ENCODE measurements around the gene ADO.

The ADO gene

DNA sequence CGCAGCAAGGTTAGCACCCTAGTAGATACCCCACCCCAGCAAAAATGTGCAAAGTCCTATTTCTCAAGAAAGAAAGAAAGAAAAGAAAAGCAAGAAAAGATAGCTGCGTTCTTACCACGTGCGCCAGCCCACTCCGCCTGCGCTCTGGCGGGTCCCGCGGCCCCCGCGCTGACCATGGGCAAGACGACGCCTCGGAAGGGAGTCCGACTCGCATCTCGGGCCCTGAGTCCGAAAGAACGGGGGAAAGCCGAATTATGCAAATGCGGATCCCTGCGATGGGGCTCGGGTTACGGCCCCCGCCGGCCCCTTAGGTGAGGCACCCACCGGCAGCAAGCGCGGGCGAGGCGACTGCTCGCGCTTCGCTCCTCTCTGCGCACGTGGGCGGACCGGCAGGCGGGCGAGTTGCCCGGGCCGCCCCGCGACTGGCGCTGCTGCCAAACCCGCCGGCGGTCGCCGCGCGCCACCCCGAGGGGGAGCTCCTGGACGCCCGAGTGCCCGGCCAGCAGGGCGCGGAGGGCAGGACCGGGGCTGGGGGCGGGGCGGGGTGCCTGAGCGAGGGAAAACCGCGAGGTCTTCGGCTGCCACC lies 14.0 kb downstream of the ADO start:
- Histone ChIP-seq H3K9ac (ENCODE audit: insufficient read length) (no peak overlapping the region), H3K36me3 (ENCODE audit: insufficient read depth, low read length) (no peaks in the 10 kb centered on the region), H3K27ac (no peak overlapping the region), H3K9me3 (ENCODE audit: low read depth, low read length) (no peaks in the 10 kb centered on the region), H3K4me3 (no peak overlapping the region)
- TF ChIP-seq EZH2 (IDR thresholded peaks at IDR 0.05) (no peak), POLR2AphosphoS5 (IDR thresholded peaks at IDR 0.05; ENCODE audit: borderline replicate concordance, low read depth, low read length) (no peak), FOXP2 (optimal IDR thresholded peaks at IDR 0.05; ENCODE audit: control extremely low read depth, extremely low read length, insufficient read depth) (no peak)
- no peak for DNase-seq (ENCODE audit: low read depth, low spot score)

DNA sequence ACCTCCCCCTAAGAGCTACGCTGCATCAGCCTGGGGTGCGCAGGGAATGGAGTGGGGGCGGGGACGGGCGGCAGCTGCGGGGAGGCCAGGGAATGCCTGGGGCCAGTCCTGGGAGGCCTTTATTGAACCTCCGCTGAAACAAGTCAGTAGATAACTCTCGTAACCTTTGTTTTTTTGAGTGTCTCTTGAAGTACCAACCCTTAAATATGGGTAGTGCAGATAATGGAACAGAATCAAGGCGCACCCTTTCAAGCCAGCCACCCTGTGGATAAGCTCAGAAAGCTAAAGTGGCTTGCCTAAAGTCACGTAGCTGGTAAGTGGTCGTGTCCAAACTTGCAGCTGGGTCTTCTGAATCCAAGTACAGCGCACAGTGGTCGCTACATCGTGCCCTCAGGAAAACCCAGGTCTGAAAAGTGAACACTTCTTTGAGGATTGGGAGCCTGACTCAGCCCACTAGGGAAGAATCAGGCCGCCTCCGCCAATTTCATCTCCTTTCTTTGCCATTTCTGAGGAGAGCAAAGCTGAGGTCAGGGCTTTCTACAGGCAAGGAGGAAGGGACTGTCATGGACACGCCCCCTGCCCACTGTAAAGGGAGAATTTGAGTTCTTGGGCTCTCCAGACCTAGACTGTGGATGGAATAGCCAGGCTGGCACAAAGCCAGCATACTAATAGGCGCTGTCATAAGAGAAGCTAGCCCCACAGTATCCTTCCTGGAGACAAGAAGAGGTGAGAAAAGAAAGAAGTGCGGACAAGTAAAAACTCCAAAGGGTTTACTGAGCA lies 14.8 kb downstream of the ADO start:
- Histone ChIP-seq H3K4me3 (no peak overlapping the region), H3K27ac (no peak overlapping the region), H3K9me3 (ENCODE audit: low read depth, low read length) (no peaks in the 10 kb centered on the region), H3K36me3 (ENCODE audit: insufficient read depth, low read length) (no peaks in the 10 kb centered on the region), H3K9ac (ENCODE audit: insufficient read length) (no peak overlapping the region)
- DNase-seq (ENCODE audit: low read depth, low spot score): no peak
- TF ChIP-seq POLR2AphosphoS5 (IDR thresholded peaks at IDR 0.05; ENCODE audit: borderline replicate concordance, low read depth, low read length) (no peak), EZH2 (IDR thresholded peaks at IDR 0.05) (no peak), FOXP2 (optimal IDR thresholded peaks at IDR 0.05; ENCODE audit: control extremely low read depth, extremely low read length, insufficient read depth) (no peak)

DNA sequence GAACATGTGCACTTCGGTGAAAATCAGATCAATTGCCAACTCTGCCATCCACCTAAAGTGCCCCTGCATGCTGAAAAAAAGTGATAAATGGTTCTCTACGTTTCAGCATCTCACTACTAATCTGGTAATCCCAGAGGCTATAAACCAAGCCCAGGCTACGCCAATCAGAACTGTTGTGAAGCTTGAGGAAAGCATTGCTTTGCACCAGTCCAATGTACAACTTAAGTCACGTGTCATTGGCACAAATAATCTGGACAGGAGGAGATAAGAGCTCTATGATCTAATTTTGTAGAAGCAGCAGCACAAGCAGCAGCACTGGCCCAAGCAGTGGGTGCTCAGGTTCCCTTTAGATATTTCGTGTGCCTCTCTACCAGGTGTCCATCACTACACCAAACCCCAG lies 16.1 kb downstream of the ADO start:
- H3K9ac ChIP-seq (ENCODE audit: insufficient read length): no peak overlapping the region
- no peak overlapping the region for H3K4me3 ChIP-seq
- H3K9me3 ChIP-seq (ENCODE audit: low read depth, low read length): no peaks in the 10 kb centered on the region
- no peak for DNase-seq (ENCODE audit: low read depth, low spot score)
- no peaks in the 10 kb centered on the region for H3K36me3 ChIP-seq (ENCODE audit: insufficient read depth, low read length)
- TF ChIP-seq POLR2AphosphoS5 (IDR thresholded peaks at IDR 0.05; ENCODE audit: borderline replicate concordance, low read depth, low read length) (no peak), EZH2 (IDR thresholded peaks at IDR 0.05) (no peak), FOXP2 (optimal IDR thresholded peaks at IDR 0.05; ENCODE audit: control extremely low read depth, extremely low read length, insufficient read depth) (no peak)
- no peak overlapping the region for H3K27ac ChIP-seq

DNA sequence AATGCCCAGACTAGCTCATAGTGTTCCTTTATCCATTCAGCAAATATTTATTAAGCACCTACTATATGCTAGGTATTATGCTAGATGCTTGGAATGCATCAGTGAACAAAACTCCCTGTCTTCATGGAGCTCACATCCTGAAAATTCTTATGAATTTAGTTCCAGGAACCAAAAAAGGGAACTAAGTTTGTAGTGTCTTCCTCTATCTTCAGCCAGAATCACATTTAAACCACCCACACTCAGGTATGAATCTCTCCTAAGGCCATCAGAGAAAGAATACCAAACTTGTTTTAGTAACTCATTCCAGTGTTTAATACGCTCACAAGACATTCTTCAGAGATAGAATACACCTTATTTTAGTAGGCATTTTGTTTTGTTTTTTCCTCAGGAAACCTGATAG lies 21.8 kb downstream of the ADO start:
- Histone ChIP-seq H3K9ac (ENCODE audit: insufficient read length) (no peak overlapping the region), H3K9me3 (ENCODE audit: low read depth, low read length) (no peaks in the 10 kb centered on the region), H3K27ac (no peak overlapping the region), H3K36me3 (ENCODE audit: insufficient read depth, low read length) (no peaks in the 10 kb centered on the region), H3K4me3 (no peak overlapping the region)
- no peak for TF ChIP-seq EZH2 (IDR thresholded peaks at IDR 0.05)
- no peak for TF ChIP-seq POLR2AphosphoS5 (IDR thresholded peaks at IDR 0.05; ENCODE audit: borderline replicate concordance, low read depth, low read length)
- no peak for TF ChIP-seq FOXP2 (optimal IDR thresholded peaks at IDR 0.05; ENCODE audit: control extremely low read depth, extremely low read length, insufficient read depth)
- no peak for DNase-seq (ENCODE audit: low read depth, low spot score)

DNA sequence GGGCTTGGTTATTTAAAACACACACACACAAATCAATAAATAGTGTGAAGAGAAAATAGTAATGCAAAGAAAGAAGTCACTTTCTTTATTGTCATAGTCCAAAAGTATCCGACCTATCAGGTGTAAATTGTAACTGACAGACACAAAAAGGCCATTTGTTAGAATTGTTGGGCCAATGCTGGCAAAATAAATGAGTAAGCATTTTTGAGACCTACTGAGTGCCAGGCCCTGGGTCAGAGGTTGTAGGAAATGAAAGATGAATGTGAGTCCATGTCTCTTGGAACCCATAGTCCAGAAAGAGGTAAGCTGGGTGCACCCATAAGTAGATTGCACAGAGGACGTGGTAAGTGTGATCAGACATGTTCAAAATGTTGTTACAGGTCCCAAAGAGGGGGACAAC lies 25.1 kb downstream of the ADO start:
- Histone ChIP-seq H3K4me3 (no peak overlapping the region), H3K9me3 (ENCODE audit: low read depth, low read length) (no peaks in the 10 kb centered on the region), H3K9ac (ENCODE audit: insufficient read length) (no peak overlapping the region), H3K36me3 (ENCODE audit: insufficient read depth, low read length) (no peaks in the 10 kb centered on the region), H3K27ac (no peak overlapping the region)
- DNase-seq (ENCODE audit: low read depth, low spot score): no peak
- TF ChIP-seq FOXP2 (optimal IDR thresholded peaks at IDR 0.05; ENCODE audit: control extremely low read depth, extremely low read length, insufficient read depth) (no peak), POLR2AphosphoS5 (IDR thresholded peaks at IDR 0.05; ENCODE audit: borderline replicate concordance, low read depth, low read length) (no peak), EZH2 (IDR thresholded peaks at IDR 0.05) (no peak)

DNA sequence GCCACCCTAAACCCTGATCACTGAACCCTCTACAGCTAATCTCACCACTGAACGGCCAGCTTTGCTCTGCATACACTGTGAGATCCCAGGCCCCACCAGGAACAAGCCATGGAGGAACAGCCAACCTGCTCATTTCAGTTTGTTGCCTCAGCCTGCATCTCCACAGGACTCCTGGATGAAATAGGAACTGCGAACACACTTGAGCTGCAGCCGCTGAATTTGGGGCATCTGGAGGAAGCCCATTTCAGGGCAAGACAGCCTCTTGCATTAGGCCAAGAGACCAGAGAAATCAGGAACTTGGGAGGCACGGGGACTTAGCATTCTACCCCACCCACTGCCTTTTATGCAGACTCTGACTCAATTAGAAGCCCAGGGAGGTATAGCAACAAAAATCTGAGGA lies 26.2 kb downstream of the ADO start:
- H3K9ac ChIP-seq (ENCODE audit: insufficient read length): no peak overlapping the region
- no peak for DNase-seq (ENCODE audit: low read depth, low spot score)
- no peaks in the 10 kb centered on the region for H3K9me3 ChIP-seq (ENCODE audit: low read depth, low read length)
- no peaks in the 10 kb centered on the region for H3K36me3 ChIP-seq (ENCODE audit: insufficient read depth, low read length)
- H3K27ac ChIP-seq: no peak overlapping the region
- no peak for TF ChIP-seq FOXP2 (optimal IDR thresholded peaks at IDR 0.05; ENCODE audit: control extremely low read depth, extremely low read length, insufficient read depth)
- TF ChIP-seq POLR2AphosphoS5 (IDR thresholded peaks at IDR 0.05; ENCODE audit: borderline replicate concordance, low read depth, low read length): no peak
- TF ChIP-seq EZH2 (IDR thresholded peaks at IDR 0.05): no peak
- H3K4me3 ChIP-seq: no peak overlapping the region

DNA sequence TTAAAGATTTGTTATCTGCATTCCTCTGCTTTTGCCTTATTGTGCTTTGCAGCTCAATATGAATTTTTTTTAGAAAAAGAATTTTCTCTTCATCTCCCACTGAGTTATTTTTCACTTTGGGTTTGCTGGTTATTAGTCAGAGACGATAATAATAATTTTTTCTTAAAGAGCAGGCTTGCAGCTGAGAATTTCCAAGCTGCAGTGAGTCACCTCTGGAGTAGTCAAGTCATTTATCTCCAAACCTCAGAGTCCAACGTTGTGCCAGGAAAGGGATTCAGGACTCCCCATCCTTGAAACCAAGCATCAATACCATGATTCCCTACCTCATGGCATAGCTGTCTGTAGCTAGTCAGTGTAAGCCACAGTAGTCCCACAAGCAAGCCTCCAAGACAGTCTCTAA lies 26.8 kb downstream of the ADO start:
- Histone ChIP-seq H3K9ac (ENCODE audit: insufficient read length) (no peak overlapping the region), H3K27ac (no peak overlapping the region), H3K9me3 (ENCODE audit: low read depth, low read length) (no peaks in the 10 kb centered on the region), H3K4me3 (no peak overlapping the region), H3K36me3 (ENCODE audit: insufficient read depth, low read length) (no peaks in the 10 kb centered on the region)
- TF ChIP-seq FOXP2 (optimal IDR thresholded peaks at IDR 0.05; ENCODE audit: control extremely low read depth, extremely low read length, insufficient read depth) (no peak), EZH2 (IDR thresholded peaks at IDR 0.05) (no peak), POLR2AphosphoS5 (IDR thresholded peaks at IDR 0.05; ENCODE audit: borderline replicate concordance, low read depth, low read length) (no peak)
- DNase-seq (ENCODE audit: low read depth, low spot score): no peak

DNA sequence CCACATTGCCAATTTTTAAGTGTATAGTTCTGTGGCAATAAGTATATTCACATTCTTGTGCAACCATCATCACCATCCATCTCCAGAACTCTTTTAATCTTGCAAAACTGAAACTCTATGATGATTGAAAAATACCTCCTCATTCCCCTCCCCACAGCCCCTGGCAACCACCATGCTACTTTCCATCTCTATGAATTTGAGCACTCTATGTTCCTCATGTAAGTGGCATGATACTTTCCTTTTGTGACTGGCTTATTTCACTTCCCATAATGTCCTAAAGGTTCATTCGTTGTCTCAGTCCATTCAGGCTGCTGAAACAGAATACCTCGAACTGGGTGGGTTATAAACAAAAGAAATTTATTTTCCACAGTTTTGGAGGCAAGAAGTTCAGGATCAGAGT lies 35.1 kb downstream of the ADO start:
- TF ChIP-seq EZH2 (IDR thresholded peaks at IDR 0.05) (no peak), POLR2AphosphoS5 (IDR thresholded peaks at IDR 0.05; ENCODE audit: borderline replicate concordance, low read depth, low read length) (no peak), FOXP2 (optimal IDR thresholded peaks at IDR 0.05; ENCODE audit: control extremely low read depth, extremely low read length, insufficient read depth) (no peak)
- H3K9ac ChIP-seq (ENCODE audit: insufficient read length): no peak overlapping the region
- no peaks in the 10 kb centered on the region for H3K36me3 ChIP-seq (ENCODE audit: insufficient read depth, low read length)
- no peaks in the 10 kb centered on the region for H3K9me3 ChIP-seq (ENCODE audit: low read depth, low read length)
- no peak overlapping the region for H3K4me3 ChIP-seq
- DNase-seq (ENCODE audit: low read depth, low spot score): no peak
- H3K27ac ChIP-seq: no peak overlapping the region
